Activated naive CD4-positive, alpha-beta T cell treated with Interleukin-2 at 50 U/mL for 16 hours (primary cell): Measurements from ENCODE around the gene ADAM19.
"Not testable (repeated sequence)": the region's sequence is repeated elsewhere in the genome, so short reads cannot be mapped to it uniquely, and the experiment has no call there.

Source experiments
- DNase-seq: peaks from one replicate; pipeline ENCODE4 v3.0.0-alpha.2; 2020

Gene ADAM19

DNA sequence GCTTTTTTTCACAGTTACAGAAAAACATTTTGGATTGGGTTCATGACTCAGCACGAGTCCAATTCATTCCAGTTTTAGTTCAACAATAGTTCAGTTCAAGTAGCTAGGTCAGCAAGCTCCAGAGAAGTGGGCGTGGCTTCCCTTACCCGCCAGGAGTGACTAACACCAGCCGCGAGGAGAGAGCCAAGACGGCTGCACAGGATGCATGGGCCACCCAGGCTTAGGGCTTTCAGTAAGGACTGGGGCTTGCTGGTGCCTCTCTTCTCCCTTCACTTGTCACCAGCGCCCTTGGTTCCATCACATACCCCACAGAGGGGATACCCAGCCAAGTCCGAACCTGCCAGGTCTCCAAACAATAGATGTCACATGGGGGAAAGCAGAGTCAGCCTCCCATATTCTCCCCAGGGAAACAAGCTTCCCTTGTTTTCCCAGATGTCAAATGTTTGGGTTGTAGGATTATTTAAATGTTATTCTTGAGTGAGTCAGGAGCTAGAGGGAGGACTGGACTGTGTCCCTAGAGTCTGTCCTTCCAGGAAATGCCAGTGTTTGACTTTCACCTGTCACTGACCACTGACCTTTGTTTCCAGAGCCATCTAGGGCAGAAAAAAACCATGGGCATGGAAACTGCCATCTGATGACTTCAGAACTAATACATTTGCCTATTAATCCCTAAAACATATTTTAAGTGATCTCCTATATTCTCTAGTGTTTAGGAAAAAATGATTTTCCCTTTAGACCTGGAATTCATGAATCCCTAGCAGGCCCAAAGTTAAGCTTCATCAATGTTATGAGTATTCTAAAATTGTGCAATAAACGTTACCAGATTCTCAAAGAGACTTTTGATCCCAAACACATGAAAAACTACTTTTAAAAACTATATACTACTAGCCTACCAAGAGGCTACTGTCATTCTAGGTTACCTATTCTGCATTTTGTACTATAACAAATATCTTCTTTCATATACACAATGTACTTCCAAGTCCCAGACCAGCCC, 63.6 kb downstream of the ADAM19 start:
- peak; percentile 66 for DNase-seq

DNA sequence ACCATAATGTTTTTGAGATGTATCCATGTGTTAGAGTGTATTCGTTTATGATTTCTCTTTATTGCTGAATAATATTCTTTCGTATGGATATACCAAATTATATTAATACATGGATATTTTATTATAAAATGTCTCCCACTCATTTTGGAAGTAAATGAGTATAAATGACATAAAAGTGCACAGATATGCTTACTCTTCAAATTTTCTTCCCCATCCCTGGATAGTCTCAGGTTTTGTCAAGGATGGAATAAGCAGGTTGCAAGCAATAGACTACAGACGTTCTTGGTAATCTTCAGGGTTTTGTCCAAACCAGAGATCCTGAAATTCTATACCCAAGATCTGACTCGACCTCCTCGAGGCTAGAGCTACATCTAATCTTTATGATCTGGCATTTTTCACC, 64.9 kb downstream of the ADAM19 start:
- no peak for DNase-seq

DNA sequence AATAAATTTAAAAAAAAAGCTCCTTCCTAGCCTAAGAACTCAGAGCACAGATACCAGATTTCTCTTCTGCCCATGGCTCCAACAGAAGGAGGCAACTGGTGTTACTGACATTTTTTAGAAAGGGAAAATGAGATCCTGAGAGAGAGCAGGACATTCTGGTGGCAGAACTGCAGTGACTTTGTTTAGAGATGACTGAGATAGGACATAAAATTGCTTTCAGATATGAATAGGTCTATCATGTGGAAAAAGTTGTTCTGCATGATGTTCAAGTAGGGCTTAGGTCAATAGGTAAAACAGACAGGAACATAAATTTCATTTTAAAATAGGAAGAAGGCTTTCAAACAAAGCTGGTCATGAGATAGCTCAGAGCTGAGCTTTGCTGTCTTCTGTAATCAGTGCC, 66.0 kb downstream of the ADAM19 start:
- DNase-seq, result no peak

DNA sequence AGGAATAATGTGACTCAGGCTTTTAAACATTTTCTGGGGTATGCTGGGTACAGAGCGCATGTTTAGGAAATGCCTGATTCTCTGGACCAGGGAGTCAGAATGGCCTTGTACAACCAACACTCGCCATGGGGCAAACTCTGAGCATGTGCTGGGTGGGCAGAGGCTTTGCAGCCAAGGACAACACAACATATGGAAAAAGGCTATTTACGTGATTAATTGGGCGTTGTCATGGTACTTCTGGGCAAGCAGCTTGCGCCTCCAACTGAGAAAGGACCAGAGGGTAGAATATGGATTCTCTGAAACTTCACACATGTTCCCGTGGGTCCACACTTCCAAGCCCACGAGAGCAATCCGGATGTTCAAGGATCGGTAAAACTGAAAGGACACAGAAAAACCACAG, 66.5 kb downstream of the ADAM19 start:
- DNase-seq, result no peak

DNA sequence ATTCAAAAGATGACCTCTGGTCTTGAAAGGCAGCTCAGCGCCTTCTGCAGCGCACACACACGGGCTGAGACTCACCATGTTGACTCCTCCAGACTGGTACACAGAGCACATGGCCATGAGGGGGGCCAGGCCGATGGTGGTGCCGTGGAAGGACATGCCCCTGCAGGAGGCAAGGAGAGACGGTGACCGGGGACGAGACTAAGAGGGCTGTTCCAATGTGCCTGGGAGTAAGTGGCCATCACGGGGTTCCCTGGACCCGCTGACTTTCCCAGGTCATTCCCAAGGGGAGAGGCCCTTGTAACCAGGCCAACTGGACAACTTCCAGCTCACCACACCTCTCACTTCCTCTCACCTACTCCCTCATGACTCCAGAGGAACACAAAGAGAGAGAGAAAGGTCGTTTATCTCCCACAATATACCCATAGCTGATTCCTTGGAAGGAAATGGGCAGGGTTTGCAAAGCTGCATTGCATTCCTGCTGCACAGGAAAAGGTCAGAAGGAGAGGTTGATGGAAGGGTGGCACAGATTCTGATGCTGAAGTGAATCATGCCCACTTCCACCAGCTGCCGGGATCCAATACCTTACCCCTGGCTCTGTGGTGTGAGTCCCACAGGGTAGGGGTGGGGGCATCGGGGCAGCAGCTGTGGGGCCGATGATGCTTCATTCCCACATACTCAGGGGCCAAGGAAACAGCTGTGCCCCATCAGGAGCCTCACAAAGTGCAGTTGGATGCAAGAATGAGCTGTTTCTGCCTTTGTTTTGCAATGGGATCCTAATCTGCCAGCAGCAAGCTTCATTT, 68.4 kb downstream of the ADAM19 start:
- DNase-seq, result no peak

DNA sequence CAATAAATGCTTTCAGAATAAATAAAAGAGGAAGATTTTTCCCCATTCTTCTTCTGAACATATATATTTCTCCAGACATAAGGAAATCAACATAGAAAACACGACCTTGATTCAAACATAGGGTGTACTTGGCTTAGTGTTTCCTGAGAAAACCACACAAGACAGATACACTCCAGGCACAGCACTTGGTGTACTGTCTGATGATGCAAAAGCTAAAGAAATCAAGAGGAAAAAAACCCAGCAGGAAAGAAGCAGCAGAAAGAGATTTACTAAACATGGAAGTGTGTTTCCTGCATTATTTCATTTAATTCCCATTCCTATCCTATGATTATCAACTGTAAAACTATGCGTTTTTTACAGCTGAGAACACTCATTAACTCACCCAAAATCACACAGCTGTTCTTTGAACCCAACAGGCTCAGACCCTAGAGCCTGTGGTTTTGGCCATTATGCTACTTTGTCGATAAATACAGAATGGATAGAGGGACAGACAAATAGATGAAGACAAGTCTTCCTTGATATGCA, 69.4 kb downstream of the ADAM19 start:
- DNase-seq, result no peak

DNA sequence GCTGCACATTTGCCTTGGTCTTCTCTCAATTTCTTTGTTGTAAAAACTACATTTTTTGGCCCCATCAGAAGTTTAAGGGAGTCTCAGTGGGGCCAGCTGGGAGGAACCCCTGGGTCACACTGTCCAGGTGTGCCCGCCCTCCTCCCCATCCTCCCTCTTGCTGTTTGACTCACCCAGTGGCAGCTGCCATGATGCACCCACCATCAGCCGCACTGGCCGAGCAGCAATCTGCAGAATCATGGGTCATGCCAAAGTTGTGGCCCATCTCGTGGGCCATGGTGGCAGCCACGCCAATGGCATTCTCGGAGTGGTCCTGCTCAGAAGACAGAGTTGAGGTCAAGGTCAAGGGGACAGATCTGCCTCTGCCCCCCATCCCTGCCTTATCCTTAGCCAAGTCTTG, 70.1 kb downstream of the ADAM19 start:
- DNase-seq, result no peak

DNA sequence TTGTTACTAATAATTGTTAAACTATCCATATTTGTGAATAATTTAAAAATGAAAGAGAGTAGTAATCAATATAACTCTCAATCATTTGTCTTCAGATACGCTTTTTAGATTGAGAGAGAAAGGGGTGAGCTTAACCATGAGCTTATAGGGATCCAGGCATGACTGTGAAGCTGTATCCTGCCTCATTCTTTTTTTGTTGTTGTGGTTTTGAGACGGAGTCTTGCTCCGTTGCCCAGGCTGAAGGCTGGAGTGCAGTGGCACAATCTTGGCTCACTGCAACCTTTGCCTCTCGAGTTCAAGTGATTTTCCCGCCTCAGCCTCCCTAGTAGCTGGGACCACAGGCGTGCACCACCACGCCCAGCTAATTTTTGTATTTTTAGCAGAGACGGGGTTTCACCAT, 71.5 kb downstream of the ADAM19 start:
- DNase-seq, result no peak

DNA sequence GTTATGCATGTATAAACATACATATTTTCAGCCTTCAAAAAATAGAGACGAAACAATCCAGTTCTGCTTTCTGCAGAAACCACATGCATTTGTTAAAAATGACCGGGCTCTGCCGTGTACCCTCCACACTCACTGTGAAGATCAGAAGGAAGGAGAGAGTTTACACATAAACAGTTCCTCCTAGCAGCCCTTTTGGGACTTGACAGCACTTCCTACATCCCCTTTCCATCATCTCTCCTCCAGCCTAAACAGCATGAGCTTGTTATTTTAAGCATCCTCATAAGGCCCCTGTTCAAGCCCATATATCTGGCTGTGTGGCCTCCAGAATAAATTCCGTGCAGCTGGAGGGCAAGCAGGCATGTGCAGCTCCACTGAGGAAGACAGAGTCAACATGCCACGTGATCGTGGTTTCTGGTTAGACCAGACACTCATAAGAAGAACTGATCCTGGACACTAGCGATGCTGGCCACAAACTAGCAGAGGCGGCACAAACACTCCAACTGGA, 73.4 kb downstream of the ADAM19 start:
- no peak for DNase-seq

DNA sequence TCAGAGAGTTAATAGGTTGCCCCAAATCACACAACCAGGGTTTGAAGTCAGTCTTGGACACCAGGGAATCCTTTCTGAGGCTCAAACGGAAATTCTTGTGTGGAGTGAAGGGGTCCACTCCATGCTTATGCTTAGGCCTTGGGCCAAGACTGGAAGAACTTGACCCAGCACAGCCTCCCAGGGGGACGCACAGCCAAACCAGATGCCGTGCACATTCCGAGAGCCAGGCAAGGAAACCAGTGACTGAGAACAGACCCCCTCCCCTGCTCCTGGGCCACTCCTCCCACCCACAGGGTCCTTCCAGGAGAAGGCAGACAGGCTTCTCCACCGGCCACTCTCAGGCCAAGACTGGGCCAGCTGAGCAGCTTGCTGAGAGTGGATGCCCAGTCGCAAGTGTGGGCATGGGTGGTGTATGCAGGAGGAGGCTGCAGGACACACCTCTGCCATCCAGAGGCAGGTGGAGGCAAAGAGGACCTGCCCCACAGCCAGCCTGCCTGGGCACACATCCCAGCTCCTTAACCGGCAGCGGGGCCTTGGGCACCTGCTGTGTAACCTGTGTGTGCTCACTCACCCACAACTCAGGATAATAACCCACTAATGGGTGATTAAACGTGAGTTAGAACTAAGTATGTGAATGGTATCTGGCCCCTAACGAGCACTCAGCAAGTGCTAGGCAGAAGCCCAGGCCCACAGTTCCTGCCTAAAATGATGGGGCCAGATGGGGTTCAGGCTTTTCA, 77.5 kb downstream of the ADAM19 start:
- no peak for DNase-seq

DNA sequence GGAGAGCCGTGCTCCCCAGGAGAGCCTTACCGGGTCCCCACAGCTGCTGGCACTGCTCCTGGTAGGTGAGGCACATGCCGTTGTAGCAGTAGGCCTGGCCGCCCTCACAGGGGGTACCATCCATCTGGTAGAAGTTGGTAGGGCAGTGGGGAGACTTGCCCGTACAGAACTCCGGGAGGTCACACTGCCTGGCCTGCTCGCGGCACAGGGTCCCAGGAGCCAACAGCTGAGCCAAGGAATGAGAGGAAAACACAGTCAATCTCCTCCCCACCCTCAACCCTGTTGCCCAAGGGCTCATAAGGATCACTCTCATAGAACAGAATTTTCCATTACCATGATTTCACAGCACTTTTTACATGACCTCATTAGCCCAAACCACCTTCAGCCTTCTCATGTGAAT, 78.7 kb downstream of the ADAM19 start:
- DNase-seq, result no peak

DNA sequence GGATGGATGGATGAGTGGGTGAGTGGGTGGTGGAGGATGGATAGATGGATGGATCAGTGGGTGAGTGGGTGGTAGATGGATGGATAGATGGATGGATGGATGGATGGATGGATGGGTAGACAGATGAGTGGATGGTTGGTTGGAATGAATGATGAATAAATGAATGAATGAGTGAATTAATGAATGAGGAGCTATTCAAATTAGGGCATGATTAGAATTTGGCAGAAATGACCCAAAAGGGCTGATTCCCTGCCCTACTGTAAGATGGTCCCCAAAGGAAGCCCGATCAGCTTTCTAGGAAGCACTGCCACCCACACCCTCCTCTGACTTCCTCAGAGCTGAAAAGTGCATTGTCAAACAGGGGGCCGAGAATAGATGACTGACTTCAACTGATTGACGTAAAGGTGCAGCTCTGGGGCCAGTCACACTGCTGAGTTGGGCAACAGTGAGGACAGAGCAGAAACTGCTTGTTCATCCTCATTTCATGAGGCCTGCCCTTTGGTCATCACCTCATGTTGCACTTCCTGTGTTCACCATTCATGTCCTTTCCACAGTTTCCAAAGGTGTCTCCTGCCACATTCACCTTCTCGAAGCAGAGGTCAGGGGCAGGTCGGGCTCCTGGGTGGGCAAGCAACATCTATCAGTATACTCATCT, 81.3 kb downstream of the ADAM19 start:
- DNase-seq, result no peak

DNA sequence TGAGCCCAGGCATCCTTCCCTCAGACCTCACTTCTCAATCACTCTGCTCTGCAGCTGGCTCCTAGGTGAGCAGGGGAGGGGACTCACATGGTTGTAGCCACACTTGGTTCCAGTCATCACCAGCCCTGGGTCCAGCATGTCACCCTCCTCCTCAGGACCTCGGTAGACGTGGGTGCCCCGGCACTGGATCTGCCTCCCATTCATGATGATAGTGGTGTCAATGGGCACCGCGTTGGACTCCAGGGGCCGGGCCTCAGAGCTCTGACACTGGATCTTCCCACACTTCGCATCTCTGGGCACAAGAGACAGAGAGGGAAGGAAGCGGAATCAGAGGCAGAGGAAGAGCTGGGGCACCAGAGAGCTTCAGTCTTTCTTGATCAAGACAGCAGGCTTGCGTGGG, 82.7 kb downstream of the ADAM19 start:
- no peak for DNase-seq

DNA sequence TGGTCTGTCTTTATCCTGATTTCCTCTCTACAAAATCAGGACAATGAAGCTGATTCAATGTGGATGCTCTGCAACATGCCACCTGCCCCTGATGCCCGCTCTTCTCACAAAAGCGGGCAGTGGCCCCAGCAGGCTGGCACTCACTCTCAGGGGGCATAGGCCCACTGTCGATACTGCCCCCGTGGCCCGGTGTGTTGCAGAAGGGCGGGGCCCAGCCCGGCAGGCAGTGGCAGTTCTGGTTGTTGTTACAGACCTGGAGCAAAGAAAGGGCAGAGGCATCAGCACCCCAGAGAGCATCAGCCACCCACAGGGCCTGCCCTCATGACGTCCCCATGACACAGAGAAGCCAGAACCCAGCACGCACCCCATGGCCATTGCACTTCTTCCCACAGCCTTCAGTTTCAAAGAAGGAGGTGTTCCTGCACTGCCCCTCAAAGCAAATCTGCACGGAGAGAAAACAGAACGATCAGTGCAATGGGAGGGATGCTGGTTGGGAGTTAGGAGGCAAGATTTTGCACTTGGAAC, 84.0 kb downstream of the ADAM19 start:
- DNase-seq, result no peak

DNA sequence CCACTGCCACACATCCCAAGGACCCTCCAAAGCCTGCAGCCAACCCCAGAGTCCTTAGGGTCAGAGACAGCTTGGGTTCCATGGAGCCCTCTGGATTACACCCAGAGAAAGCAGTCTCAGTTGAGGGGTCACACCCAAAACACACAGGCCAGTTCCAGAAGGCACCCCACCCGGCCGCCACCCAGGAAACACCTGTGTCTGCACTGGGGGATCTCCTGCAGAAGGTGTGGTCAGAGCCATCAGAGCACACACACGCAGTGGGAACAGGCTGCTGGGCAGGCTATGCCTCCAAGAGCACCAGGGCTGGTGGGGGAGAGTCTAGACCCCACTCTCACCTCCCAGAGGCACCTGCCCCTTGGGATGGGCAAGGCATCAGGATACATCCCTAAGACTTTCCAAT, 88.2 kb downstream of the ADAM19 start:
- DNase-seq, result no peak

DNA sequence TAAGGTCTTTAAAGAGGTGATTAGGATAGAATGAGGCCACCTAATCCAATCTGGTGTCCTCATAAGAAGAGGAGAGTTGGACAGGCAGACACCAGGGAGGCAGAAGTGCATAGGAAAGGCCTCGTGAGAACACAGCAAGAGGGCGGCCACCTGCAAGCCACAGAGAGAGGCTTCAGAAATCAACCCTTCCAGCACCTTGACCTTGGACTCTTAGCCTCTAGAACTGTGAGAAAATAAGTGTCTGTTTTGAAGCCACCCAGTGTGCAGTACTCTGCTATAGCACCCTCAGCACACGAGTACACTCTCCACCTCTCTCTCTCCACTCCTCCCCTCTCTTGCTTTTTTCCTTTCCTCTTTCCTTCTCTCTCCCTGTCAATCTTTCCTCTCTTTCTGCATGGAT, 88.7 kb downstream of the ADAM19 start:
- DNase-seq, result no peak

DNA sequence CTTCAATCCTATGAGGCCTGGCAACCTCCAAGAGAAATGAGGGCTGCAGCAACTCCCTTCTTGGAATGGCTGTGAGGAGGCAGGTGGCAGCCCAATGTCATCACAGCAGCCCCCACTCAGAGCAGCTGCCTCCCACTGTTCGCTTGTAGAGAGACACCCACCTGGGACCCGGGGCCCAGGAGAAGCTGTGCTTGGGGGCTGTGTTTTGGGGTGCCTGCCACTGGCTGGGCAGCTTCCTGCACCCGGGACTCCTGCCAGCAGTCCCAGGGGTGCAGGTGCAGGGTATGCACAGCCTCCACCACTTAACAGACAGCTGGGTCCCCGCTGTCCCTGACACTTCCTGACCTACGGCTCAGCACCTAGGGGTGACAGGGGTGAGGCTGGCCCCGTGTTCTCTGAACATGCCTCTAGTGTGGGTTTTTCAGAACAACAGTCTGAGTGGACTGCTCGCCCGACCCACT, 89.3 kb downstream of the ADAM19 start:
- no peak for DNase-seq

DNA sequence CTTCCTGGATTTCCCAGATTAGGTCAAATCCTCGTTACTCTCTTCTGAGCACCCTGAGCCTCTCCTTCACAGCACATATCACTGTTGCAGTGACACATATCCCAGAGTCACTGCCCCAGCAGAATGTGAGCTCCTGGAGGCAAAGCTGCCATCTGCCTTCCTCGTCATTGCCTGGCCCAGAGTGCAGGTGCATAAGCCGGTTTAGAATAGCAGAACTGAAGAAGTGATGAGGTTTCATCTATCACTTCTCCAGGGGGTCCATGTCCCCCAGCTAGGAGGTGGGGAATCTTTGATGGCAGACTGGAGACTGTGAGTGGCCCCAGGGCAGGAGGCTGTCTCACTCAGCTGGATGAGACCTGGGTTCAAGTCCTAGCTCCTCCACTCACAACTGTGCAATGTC, 89.8 kb downstream of the ADAM19 start:
- no peak for DNase-seq

DNA sequence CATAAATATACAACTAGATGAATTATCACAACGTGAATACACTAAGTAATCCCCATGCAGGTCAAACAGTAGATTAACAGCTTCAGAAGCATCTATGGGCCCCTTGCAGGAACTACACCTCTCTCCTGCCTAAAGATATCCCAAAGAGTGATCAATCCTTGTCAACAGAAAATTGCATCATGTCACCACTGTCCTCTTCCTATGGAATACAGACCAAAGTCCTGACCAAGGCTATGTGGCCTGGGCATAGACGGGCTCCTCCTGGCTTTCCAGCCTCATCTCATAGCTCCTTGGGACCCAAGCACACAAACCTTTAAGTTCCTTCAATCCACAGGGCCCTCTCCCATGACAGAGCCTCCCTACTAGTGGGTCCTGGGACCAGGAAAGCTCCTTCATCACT, 90.2 kb downstream of the ADAM19 start:
- no peak for DNase-seq

DNA sequence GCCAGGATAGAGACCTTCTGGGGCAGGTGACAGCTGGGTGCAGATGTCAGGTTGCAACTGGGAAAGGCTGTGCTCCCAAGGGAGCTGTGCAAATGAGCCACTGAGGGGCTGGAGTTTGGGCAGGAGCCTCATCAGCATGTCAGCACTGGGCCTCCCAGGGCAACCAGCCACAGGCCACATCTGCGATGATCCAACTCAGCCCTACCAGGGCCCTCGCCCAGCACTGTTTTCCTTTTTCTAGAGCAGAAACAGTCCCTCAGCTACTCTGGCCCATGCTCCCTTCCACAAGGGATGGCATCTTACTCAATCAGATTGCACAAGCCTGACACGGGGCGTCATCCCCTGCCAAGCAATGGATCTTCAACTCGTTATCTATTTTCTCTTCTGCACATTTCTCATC, 90.8 kb downstream of the ADAM19 start:
- DNase-seq, result no peak

DNA sequence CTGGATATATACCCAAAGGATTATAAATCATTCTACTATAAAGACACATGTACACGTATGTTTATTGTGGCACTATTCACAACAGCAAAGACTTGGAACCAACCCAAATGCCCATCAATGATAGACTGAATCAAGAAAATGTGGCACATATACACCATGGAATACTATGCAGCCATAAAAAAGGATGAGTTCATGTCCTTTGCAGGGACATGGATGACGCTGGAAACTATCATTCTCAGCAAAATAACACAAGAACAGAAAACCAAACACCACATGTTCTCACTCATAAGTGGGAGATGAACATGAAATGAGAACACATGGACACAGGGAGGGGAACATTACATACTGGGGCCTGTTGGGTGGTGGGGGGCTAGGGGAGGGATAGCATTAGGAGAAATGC, 92.9 kb downstream of the ADAM19 start:
- not testable (repeated sequence) for DNase-seq

DNA sequence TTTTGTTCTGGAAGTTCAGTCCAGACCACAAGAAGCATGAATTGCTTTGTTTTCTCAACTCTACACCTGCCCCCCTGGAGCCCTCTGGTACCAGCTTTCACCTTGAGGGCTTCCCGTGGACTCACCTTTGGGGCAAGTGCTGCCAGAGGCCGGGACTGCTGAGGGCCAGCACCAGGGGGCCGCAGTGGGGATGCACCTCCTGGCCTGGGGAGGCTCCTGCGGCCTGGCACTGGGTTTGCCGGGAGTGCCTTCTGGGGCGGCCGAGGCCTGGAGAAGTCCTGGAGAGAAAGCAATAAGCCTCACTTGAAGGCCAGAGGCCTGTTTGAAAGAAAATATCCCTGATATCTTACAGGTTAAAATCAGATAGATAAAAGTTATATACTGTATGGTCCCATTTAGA, 93.9 kb downstream of the ADAM19 start:
- DNase-seq, result no peak
